Choroid plexus epithelial cell (primary cell): ENCODE data around the gene SND1.

Experiments
- DNase-seq: peaks from one replicate; pipeline ENCODE4 v3.0.0-alpha.2; 2010; ENCODE audit warnings: low read depth
- H3K4me3 ChIP-seq: 2 replicates; pipeline ENCODE4 v1.5.1; 2011; ENCODE audit warnings: low read depth, mild to moderate bottlenecking, control low read depth, low read length, moderate library complexity
- CTCF ChIP-seq: conservative IDR thresholded peaks from 2 replicates; pipeline ENCODE4 v1.5.1; 2011; ENCODE audit warnings: low read depth, mild to moderate bottlenecking, control low read depth, inconsistent platforms, low read length, moderate library complexity

Gene SND1

GRCh38 chr7:128115821-128116723, 464.1 kb downstream of the SND1 start:
- no peak for TF ChIP-seq CTCF
- H3K4me3 ChIP-seq = no peak overlapping the region
- no peak for DNase-seq

- no peak for TF ChIP-seq CTCF
- no peak overlapping the region for H3K4me3 ChIP-seq
- DNase-seq = no peak
Measured at GRCh38 chr7:128116740-128117139, 464.7 kb downstream of the SND1 start.

GRCh38 chr7:128117691-128118090, 465.7 kb downstream of the SND1 start:
- no peak overlapping the region for H3K4me3 ChIP-seq
- TF ChIP-seq CTCF = no peak
- no peak for DNase-seq

GRCh38 chr7:128119036-128119435, 467.0 kb downstream of the SND1 start:
- TF ChIP-seq CTCF = no peak
- DNase-seq = no peak
- no peak overlapping the region for H3K4me3 ChIP-seq

- no peak overlapping the region for H3K4me3 ChIP-seq
- no peak for TF ChIP-seq CTCF
- DNase-seq = no peak
Measured at GRCh38 chr7:128120116-128120515, 468.1 kb downstream of the SND1 start.

- no peak overlapping the region for H3K4me3 ChIP-seq
- no peak for DNase-seq
- no peak for TF ChIP-seq CTCF
Measured at GRCh38 chr7:128120976-128121490, 469.0 kb downstream of the SND1 start.
